Neutrophil (primary cell): ENCODE results near the gene RAB5IF.
A peak's percentile ranks its signal among the peaks of the same experiment; 100 is the strongest.
"Not testable (repeated sequence)": the region's sequence is repeated elsewhere in the genome, so short reads cannot be mapped to it uniquely, and the experiment has no call there.

Source experiments
- H3K27ac ChIP-seq: fragments of 200-600 bp; sonication (generic); 2 replicates; pipeline ENCODE4 v1.5.1; 2016; ENCODE audit warnings: mild to moderate bottlenecking, moderate library complexity
- H3K27me3 ChIP-seq: fragments of 200-600 bp; sonication (generic); 2 replicates; pipeline ENCODE4 v1.6.0; 2016; ENCODE audit warnings: mild to moderate bottlenecking
- H3K36me3 ChIP-seq: fragments of 200-600 bp; sonication (generic); 2 replicates; pipeline ENCODE4 v1.5.1; 2017
- H3K4me1 ChIP-seq, 2 experiments: fragments of 200-600 bp in 1 of 2; sonication (generic) in 1 of 2; 1 replicate in 1 of 2; 2 replicates in 1 of 2; pipeline versions ENCODE4 v1.5.1 to v1.6.1; 2013 to 2016; ENCODE audit warnings: low read depth in 1 of 2, low read length in 1 of 2, mild to moderate bottlenecking in 1 of 2, moderate library complexity in 1 of 2; ENCODE audit not compliant: control insufficient read depth in 1 of 2, insufficient read depth in 1 of 2
- H3K4me3 ChIP-seq, 2 experiments: fragments of 200-600 bp in 1 of 2; sonication (generic) in 1 of 2; 1 replicate in 1 of 2; 2 replicates in 1 of 2; pipeline ENCODE4 v1.5.1; 2013 to 2016; ENCODE audit warnings: low read depth in 1 of 2, low read length in 1 of 2, mild to moderate bottlenecking in 1 of 2, moderate library complexity in 1 of 2
- H3K9me3 ChIP-seq: fragments of 200-600 bp; sonication (generic); 2 replicates; pipeline ENCODE4 v1.5.1; 2016
- TF ChIP-seq, protein P1 (sequence below): fragments of 200-600 bp; sonication (generic); IDR thresholded peaks from 2 replicates; pipeline ENCODE4 v1.5.1; 2016; ENCODE audit warnings: antibody characterized with exemption

The RAB5IF gene

DNA sequence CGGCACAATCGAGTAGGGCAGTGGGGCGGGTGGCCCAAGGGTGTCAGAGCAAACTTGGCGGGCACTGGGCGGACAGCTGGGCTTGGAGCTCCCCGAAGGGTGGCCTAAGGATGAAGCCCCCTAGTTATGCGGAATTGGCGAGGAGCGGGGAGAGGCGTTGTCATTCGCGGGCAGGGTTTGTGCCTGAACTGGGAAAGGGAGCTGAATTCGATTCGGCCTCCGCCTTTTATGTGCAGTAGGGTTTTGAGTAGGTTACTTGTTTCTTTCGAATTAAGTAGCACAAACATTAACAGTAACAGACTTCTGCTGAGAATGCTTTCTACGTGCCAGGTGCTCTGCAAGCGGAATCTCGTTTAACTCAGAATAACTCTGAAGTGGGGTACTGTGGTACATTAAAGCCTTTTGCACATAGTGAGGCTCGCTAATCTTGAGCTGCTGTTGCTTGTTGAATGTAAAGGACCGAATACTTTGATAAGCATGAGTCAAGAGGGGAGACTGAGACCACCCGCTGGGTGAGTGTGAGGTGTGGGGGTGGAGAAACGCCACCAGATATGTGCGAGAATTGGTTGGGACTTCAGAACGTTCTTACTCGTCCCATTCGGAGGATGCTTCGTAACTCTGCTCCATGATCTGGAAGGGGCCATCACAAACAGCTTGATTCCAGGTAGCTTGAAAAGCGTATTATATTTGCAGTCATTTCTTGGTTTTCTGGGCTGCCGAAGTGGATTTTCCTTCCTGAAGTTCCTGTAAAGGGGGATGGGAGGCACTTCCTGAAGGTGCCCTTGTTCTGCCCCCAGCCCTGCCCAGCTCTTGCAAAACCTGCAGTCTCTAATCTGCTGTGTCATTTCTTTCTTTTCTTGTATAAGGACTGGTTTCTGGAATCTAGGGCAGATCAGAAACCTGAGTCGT, 833 bp downstream of the RAB5IF start:
- Histone ChIP-seq H3K9me3 (no peaks in the 10 kb centered on the region), H3K4me1 (peaks cover 29 to 39% of the 10 kb centered on the region in 2 experiments), H3K27ac (peak overlapping the region; percentile 94), H3K27me3 (no peaks in the 10 kb centered on the region), H3K4me3 (peak overlapping the region; percentile 92 to 98), H3K36me3 (peaks cover 39% of the 10 kb centered on the region)
- TF ChIP-seq, protein P1, sequence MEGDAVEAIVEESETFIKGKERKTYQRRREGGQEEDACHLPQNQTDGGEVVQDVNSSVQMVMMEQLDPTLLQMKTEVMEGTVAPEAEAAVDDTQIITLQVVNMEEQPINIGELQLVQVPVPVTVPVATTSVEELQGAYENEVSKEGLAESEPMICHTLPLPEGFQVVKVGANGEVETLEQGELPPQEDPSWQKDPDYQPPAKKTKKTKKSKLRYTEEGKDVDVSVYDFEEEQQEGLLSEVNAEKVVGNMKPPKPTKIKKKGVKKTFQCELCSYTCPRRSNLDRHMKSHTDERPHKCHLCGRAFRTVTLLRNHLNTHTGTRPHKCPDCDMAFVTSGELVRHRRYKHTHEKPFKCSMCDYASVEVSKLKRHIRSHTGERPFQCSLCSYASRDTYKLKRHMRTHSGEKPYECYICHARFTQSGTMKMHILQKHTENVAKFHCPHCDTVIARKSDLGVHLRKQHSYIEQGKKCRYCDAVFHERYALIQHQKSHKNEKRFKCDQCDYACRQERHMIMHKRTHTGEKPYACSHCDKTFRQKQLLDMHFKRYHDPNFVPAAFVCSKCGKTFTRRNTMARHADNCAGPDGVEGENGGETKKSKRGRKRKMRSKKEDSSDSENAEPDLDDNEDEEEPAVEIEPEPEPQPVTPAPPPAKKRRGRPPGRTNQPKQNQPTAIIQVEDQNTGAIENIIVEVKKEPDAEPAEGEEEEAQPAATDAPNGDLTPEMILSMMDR = no peak

DNA sequence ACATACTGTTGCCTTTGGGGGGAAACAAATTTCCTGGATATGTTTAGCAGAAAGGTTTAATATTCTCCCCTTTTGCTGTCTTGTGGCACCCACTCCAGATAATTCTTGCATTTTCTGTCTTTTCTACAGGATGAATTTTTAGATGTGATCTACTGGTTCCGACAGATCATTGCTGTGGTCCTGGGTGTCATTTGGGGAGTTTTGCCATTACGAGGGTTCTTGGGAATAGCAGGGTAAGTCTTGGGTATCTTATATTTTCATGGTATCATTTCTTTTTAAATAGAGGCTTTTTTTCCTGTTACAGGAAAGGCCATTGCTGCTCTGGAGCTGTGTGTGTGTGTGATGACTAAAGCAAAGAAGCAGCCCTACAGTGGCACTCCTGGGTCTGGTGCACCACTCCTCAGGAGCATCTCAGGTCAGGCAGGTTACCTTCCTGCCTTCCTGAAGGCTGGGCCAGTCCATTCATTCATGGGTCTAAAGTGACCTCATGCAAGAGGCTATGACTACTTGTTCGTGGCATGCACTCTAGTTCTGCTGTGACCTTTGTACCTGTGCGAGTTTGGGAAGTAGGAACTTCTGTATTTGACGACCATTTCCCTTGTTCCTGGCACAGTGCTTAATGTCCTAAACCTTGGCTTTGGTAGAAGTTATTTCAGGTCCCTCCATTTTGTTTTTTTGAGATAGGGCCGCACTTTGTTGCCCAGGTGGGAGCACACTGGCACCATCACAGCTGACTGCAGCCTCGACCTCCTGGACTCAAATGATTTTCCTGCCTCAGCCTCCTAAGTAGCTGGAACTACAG, 2.2 kb downstream of the RAB5IF start:
- Histone ChIP-seq H3K9me3 (no peaks in the 10 kb centered on the region), H3K36me3 (peaks cover 53% of the 10 kb centered on the region), H3K4me3 (peak overlapping the region; percentile 92 to 98), H3K27ac (peak overlapping the region; percentile 94), H3K4me1 (peaks cover 29 to 39% of the 10 kb centered on the region in 2 experiments), H3K27me3 (no peaks in the 10 kb centered on the region)
- TF ChIP-seq, protein P1 = no peak

DNA sequence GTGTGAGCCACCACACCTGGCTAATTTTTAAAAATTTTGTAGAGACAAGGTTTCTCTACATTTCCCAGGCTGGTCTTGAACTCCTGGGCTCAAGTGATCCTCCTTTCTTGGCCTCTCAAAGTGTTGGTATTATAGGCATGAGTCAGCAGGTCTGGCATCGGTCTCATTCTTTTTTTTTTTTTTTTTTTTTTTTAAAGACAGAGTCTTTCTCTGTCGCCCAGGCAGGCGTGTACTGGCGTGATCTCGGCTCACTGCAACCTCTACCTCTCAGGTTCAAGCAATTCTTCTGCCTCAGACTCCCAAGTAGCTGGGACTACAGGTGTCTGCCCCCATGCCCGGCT, 2.8 kb downstream of the RAB5IF start:
- Histone ChIP-seq H3K4me3 (peak overlapping the region; percentile 92 to 98), H3K36me3 (peaks cover 58% of the 10 kb centered on the region), H3K27ac (peak overlapping the region; percentile 94), H3K4me1 (peaks cover 29 to 39% of the 10 kb centered on the region in 2 experiments)
- H3K9me3 ChIP-seq, H3K27me3 ChIP-seq: not testable (repeated sequence)

DNA sequence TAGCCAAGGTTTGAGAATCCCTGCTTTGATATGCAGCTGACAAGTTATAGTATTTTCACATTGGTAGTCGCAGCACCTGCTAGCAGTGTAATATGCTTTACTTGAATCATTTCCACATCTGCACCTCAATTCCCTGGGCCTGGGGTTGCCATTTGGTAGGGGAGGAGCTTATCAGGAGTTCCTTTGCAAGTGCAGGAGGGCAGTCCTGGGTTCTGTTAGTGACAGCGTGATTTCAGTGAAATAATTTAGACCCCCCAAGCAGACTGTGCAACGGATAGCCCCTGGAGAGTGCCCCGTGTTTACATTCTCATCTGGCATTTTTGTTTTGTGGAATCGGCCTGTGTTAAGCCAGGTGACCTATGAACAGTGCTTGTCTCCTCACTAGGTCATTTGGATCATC, 6.0 kb downstream of the RAB5IF start:
- H3K9me3 ChIP-seq = no peaks in the 10 kb centered on the region
- TF ChIP-seq, protein P1 = no peak
- H3K4me3 ChIP-seq = no peak overlapping the region
- H3K27me3 ChIP-seq = no peaks in the 10 kb centered on the region
- H3K4me1 ChIP-seq = peaks cover 17 to 23% of the 10 kb centered on the region in 2 experiments
- peak overlapping the region; percentile 9 for H3K27ac ChIP-seq
- peaks cover 88% of the 10 kb centered on the region for H3K36me3 ChIP-seq

DNA sequence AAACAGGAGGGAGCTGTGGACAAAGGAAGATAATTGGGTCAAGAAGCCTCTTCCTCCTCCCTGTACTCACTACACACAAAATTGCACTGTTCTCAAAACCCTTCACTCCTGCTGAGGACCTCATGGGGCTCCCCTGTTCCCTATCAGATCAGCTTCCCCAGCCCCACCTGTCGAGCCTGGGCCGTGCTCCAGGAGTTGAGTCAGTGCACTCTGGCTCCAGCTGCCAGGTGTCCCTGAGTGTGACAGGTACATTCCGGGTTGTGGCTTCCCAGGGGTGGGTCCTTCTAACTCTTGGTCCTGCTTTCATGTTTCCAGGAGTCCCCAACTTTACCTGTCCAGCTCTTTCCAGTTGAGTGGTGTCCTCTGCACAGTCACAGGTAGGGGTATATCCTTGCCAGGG, 8.4 kb downstream of the RAB5IF start:
- TF ChIP-seq, protein P1 = no peak
- peaks cover 80% of the 10 kb centered on the region for H3K36me3 ChIP-seq
- no peaks in the 10 kb centered on the region for H3K4me1 ChIP-seq
- H3K9me3 ChIP-seq = no peaks in the 10 kb centered on the region
- H3K4me3 ChIP-seq = no peak overlapping the region
- H3K27me3 ChIP-seq = no peaks in the 10 kb centered on the region
- peak overlapping the region; percentile 55 for H3K27ac ChIP-seq
